NB4 (cell line): ENCODE measurements around the gene SWT1.

Source experiments
- DNase-seq: peaks from one replicate; pipeline ENCODE4 v3.0.0; 2010; ENCODE audit warnings: low read depth
- H3K4me3 ChIP-seq: one replicate; pipeline ENCODE4 v1.5.1; 2011; ENCODE audit warnings: mild to moderate bottlenecking, low read depth, low read length, moderate library complexity
- CTCF ChIP-seq: IDR thresholded peaks from one replicate; pipeline ENCODE4 v1.5.1; 2012; ENCODE audit warnings: low read depth, low read length
- MYC ChIP-seq: IDR thresholded peaks from 2 replicates; pipeline ENCODE4 v1.6.1; 2011; ENCODE audit warnings: low read depth, low read length
- POLR2A ChIP-seq: IDR thresholded peaks from 2 replicates; pipeline ENCODE4 v1.6.1; 2011; ENCODE audit warnings: mild to moderate bottlenecking; ENCODE audit not compliant: insufficient read length; ENCODE audit errors: extremely low read depth
- TF ChIP-seq, protein P1 (sequence below): IDR thresholded peaks from 2 replicates; pipeline ENCODE4 v1.6.1; 2011; ENCODE audit warnings: low read depth, low read length

SWT1 gene

DNA sequence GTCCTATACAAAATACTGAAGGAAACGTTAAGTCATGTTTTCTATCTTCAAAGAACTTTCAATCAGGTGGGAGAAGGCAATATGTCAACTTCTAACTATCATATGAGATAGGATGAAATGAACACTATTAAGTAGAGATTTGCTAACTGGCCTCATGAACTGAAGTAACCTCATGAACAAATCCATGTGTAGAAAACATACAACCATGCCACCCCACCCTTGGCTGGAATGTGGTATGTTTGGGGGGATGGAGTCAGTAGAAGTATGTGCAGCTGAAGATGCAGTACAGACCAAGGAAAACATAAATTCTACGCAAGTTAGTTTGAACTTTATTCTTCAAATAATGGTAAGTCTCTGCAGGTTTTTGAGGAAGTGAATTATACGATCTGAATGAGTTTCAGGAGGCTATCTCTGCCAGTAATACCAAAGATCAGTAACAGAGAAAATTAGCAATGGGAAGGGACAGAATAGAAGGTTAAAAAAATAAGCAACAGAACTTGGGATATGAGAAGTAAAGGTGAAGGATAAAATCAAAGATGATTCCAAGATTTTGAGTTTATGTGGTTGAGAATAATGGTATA is 4.7 kb upstream of the SWT1 start:
- TF ChIP-seq POLR2A (no peak), MYC (no peak), CTCF (no peak)
- TF ChIP-seq, protein P1, sequence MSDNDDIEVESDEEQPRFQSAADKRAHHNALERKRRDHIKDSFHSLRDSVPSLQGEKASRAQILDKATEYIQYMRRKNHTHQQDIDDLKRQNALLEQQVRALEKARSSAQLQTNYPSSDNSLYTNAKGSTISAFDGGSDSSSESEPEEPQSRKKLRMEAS = no peak
- DNase-seq = peak; percentile 8
- H3K4me3 ChIP-seq = no peak overlapping the region

- no peak for TF ChIP-seq MYC
- TF ChIP-seq, protein P1 = no peak
- TF ChIP-seq POLR2A = no peak
- peak overlapping the region; percentile 82 for H3K4me3 ChIP-seq
- peak; percentile 18 for DNase-seq
These were observed 2.0 kb upstream of the SWT1 start for GRCh38 chr1:185154912-185155513.

DNA sequence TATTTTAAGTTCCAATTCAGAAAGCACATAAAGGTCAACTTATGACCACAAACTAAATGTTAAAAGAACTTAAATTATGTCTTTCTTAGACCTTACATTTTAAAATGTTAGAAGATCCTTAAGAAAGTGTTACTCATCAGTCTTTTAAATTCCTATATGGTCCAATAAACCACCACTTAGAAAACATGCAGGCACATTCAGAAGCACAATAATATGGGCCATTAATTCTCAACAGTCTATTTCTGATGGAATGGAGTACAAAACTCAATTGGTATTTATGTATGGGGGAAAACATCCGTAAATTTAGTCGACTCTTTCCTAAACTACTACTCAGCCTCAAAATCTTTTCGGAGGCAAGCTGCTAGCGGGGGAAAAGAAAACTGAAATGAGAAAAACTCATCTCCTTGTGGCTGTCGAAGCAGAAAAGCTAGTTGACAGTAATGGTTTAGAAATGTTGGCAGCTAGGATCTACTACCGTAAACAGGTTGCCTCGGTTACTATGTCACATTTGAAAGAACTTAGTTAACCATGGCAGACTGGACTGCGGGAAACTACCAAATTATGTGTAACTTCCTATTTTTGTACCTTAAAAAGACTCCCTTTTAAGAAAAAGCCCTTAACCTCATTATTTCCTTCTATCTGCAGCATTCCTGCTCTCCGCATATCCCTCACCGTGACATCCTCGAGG is 1.2 kb upstream of the SWT1 start:
- peak overlapping the region; percentile 82 for H3K4me3 ChIP-seq
- TF ChIP-seq MYC (no peak), POLR2A (no peak), CTCF (no peak)
- TF ChIP-seq, protein P1 = no peak
- peak; percentile 48 for DNase-seq

DNA sequence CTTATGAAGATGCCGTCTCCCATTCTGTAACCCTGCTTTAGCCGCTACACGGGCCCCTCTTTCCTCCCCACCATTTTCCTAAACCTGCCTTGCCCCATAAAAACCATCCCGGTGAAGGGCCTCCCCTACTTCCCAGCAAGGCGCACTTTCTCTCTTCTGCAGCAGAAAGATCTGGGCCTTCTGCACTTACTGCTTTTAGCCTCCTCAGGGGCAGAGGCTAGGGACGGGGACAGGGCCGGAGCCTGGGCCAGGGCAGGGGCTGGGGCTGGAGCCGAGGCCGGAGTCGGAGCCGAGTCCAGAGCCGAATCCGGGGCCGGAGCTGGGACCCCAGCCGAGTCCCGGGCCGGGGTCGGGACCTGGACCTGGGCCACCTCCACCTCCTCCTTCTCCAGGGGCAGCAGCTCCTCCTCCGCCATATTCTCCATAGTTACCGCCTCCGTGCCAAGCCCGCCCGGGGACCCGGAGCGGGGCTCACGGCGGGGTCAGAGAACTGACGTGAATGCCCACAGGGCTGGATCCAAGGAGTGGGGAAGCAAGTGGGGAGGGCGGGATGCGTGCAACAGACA is 596 bp upstream of the SWT1 start:
- DNase-seq = peak; percentile 50
- peak overlapping the region; percentile 82 for H3K4me3 ChIP-seq
- no peak for TF ChIP-seq POLR2A
- TF ChIP-seq, protein P1 = no peak
- TF ChIP-seq CTCF = no peak
- no peak for TF ChIP-seq MYC

DNA sequence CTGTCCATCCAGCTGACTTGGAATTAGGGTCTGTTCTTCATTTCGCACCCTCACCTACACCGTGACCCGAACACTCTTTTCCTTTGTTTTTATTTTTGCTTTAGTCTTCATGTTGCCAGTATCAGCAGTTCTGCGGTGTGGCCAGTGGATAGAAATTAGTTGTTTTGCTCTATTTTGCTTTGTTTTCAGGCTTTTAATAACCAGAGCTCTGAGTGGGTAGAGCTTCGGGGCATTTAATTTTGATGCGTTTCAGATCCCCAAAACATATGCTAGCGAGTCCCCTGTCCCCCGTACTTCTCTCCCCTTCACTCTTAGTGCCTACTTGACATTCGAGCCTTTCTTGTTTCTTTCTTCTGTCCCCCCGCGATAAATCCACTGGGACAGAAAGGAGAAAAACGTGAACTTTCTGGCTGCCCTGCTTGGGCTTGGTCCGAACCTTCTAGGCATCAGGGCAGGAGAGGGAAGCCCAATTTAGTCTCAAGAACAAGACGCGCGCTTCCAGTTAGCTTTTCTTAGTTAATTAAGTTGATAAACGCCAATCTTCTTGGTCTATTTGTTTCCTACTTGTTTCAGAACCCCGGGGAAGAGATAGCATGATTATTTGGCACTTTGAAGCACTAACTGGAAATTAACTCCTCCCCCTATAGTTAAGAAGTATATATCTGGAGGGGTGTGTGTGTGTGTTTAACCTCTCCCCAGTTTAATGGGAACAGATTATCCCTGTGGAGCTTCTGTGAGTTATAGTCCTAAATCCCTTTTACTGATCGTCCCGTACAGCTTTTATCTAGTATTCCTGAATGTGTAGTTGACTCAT is 839 bp downstream of the SWT1 start:
- peak overlapping the region; percentile 92 for H3K4me3 ChIP-seq
- DNase-seq = peak; percentile 10
- TF ChIP-seq CTCF (no peak), POLR2A (no peak), MYC (no peak)
- TF ChIP-seq, protein P1 = no peak
